Measurements from ENCODE around the gene MFN2. TPM values are rescaled to one million over a fixed set of nuclear protein-coding genes. Genes with fewer than 3 reads are reported as not detected.

Gene MFN2
- total and polyA plus RNA-seq, 9 of the 15 experiments (the other 6 are each of a cell fraction or from before 2014, with no cell fraction given): 10.5 to 158 (median 87.1) TPM

DNA sequence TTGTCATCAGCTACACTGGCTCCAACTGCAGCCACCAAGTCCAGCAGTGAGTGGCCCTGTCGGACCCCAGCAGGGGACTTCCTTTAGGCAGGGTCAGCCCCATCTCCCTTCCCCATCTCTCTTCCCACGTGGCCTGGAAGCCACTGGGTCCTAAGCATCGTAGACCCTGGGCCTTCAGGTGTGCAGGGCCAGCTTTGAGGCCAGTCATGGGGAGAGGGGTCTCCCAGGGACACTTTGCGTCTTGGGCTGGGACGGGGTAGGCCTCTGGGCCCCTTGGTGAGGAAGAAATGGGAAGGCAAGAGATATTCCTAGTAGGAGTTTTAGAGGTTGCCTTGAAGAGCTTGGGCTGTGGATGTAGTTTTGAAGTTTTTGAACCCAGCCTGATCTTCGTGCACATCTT lies 27.0 kb downstream of the MFN2 start:
- CTCF ChIA-PET (ENCODE audit: low intra/inter-chr PET ratio): no interaction called here
- no peak for DNase-seq (ENCODE audit: extremely low read depth in 1 of 4, low spot score in 3 of 4)
- no peak overlapping the region for H3K27ac ChIP-seq (ENCODE audit: extremely low read depth, low read depth, low read length)
- H3K4me1 ChIP-seq (replicated peaks in 1 of 2; ENCODE audit: control insufficient read depth in 2 of 2, insufficient read depth in 2 of 2, low read length in 2 of 2): peaks cover 25 to 36% of the 10 kb centered on the region in 2 experiments; a peak in 4 of 5 replicates
- POLR2A ChIA-PET: no interaction called here
- H2AFZ ChIP-seq (ENCODE audit: low read depth, low read length): no peak overlapping the region
- no peak overlapping the region for H3K4me2 ChIP-seq (ENCODE audit: insufficient read depth, low read length)
- WGBS (ENCODE audit: insufficient coverage, low coverage, missing lambda C conversion rate): 87% methylated on average over 6 of the region's 6 CpGs
- no peaks in the 10 kb centered on the region for H3K9me3 ChIP-seq (replicated peaks; ENCODE audit: control insufficient read depth, insufficient read depth, low read depth, low read length)
- no peak overlapping the region for H3K4me3 ChIP-seq
- in situ Hi-C loops (cut with MboI): no loop called here
- peaks cover 87% of the 10 kb centered on the region for H3K36me3 ChIP-seq (ENCODE audit: control insufficient read depth, insufficient read depth, low read length)
- no peak for FAIRE-seq
- H3K9me1 ChIP-seq (ENCODE audit: control insufficient read depth, insufficient read depth, low read length): no peaks in the 10 kb centered on the region
- no TSS peak for BruUV-seq (replicated peaks)
- H3K9ac ChIP-seq (ENCODE audit: insufficient read depth in 1 of 2, low read depth in 2 of 2, low read length in 2 of 2): 0 out of 4 replicates have a peak overlapping the region, but pooled peaks of 1 of the 2 experiments have one; percentile 66
- TF ChIP-seq ZNF695 (CRISPR knock-in tag; IDR thresholded peaks at IDR 0.05): no peak
- TF ChIP-seq POLR2G (IDR thresholded peaks at IDR 0.05; ENCODE audit: low read depth, low read length): peak; percentile 18; the same call in 1 of the 2 replicates
- peak; percentile 6; the same call in 1 of the 2 replicates for TF ChIP-seq SUPT5H (IDR thresholded peaks at IDR 0.05)
- 0 out of 2 replicates have a peak, but pooled peaks have one; percentile 33 for TF ChIP-seq RBFOX2 (IDR thresholded peaks at IDR 0.05; ENCODE audit: low read depth, low read length)
- TF ChIP-seq, protein P1, sequence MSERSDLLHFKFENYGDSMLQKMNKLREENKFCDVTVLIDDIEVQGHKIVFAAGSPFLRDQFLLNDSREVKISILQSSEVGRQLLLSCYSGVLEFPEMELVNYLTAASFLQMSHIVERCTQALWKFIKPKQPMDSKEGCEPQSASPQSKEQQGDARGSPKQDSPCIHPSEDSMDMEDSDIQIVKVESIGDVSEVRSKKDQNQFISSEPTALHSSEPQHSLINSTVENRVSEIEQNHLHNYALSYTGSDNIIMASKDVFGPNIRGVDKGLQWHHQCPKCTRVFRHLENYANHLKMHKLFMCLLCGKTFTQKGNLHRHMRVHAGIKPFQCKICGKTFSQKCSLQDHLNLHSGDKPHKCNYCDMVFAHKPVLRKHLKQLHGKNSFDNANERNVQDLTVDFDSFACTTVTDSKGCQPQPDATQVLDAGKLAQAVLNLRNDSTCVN (CRISPR knock-in tag; IDR thresholded peaks at IDR 0.05): no peak
- no peak for TF ChIP-seq PRPF4 (IDR thresholded peaks at IDR 0.05; ENCODE audit: insufficient read depth, low read depth, low read length, poor library complexity, severe bottlenecking)
- TF ChIP-seq, protein P2, sequence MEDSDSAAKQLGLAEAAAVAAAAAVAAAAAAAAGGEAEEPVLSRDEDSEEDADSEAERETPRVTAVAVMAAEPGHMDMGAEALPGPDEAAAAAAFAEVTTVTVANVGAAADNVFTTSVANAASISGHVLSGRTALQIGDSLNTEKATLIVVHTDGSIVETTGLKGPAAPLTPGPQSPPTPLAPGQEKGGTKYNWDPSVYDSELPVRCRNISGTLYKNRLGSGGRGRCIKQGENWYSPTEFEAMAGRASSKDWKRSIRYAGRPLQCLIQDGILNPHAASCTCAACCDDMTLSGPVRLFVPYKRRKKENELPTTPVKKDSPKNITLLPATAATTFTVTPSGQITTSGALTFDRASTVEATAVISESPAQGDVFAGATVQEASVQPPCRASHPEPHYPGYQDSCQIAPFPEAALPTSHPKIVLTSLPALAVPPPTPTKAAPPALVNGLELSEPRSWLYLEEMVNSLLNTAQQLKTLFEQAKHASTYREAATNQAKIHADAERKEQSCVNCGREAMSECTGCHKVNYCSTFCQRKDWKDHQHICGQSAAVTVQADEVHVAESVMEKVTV (CRISPR knock-in tag; IDR thresholded peaks at IDR 0.05): no peak
- H3K27me3 ChIP-seq (ENCODE audit: control insufficient read depth in 2 of 2, insufficient read depth in 2 of 2, low read length in 2 of 2): no peaks in the 10 kb centered on the region
- H3K79me2 ChIP-seq (ENCODE audit: control insufficient read depth, insufficient read depth, low read length): peaks cover 11% of the 10 kb centered on the region; the same call in 2 of the 3 replicates
- intact Hi-C loops (cut with micrococcal nuclease): no loop called here
- H4K20me1 ChIP-seq (replicated peaks; ENCODE audit: control insufficient read depth, insufficient read depth, low read length): no peaks in the 10 kb centered on the region
- no peak for ATAC-seq
